GM23248 (cell line): ENCODE data around the gene FAM241A.

Experiments used
- EZH2 ChIP-seq: fragments of 200-600 bp; sonication (generic); IDR thresholded peaks from 2 replicates; pipeline ENCODE4 v1.6.1; 2018; ENCODE audit warnings: antibody characterized with exemption, mild to moderate bottlenecking; ENCODE audit not compliant: insufficient read depth, poor library complexity, severe bottlenecking
- EZH2phosphoT487 ChIP-seq: fragments of 200-600 bp; sonication (generic); IDR thresholded peaks from 2 replicates; pipeline ENCODE4 v1.6.1; 2018; ENCODE audit warnings: antibody characterized with exemption, moderate library complexity, mild to moderate bottlenecking, low read depth; ENCODE audit not compliant: insufficient read depth

- TF ChIP-seq EZH2 (no peak), EZH2phosphoT487 (no peak)
Measured at GRCh38 chr4:112147697-112148096, 2.4 kb downstream of the FAM241A start.
